ENCODE data around the gene B3GAT1.
"Not testable (repeated sequence)": the region's sequence is repeated elsewhere in the genome, so short reads cannot be mapped to it uniquely, and the experiment has no call there.

DNA sequence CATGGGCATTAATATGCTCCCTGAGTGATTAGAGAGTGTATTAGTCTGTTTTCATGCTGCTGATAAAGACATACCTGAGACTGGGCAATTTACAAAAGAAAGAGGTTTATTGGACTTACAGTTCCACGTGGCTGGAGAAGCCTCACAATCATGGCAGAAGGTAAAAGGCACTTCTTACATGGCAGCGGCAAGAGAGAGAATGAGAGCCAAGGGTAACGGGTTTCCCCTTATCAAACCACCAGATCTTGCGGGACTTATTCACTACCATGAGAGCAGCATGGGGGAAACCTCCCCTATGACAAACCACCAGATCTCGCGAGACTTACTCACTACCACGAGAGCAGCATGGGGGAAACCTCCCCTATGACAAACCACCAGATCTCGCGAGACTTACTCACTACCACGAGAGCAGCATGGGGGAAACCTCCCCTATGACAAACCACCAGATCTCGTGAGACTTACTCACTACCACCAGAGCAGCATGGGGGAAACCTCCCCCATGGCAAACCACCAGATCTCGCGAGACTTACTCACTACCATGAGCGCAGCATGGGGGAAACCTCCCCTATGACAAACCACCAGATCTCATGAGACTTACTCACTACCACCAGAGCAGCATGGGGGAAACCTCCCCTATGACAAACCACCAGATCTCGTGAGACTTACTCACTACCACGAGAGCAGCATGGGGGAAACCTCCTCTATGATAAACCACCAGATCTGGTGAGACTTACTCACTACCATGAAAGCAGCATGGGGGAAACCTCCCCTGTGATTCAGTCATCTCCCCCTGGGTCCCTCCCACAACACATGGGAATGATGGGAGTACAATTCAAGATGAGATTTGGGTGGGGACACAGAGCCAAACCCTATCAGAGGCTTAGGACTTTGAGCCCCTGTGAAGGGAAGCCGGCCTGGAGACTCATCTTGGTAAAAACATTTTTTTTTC lies 32.4 kb upstream of the B3GAT1 start:
- TF ChIP-seq, protein P1, sequence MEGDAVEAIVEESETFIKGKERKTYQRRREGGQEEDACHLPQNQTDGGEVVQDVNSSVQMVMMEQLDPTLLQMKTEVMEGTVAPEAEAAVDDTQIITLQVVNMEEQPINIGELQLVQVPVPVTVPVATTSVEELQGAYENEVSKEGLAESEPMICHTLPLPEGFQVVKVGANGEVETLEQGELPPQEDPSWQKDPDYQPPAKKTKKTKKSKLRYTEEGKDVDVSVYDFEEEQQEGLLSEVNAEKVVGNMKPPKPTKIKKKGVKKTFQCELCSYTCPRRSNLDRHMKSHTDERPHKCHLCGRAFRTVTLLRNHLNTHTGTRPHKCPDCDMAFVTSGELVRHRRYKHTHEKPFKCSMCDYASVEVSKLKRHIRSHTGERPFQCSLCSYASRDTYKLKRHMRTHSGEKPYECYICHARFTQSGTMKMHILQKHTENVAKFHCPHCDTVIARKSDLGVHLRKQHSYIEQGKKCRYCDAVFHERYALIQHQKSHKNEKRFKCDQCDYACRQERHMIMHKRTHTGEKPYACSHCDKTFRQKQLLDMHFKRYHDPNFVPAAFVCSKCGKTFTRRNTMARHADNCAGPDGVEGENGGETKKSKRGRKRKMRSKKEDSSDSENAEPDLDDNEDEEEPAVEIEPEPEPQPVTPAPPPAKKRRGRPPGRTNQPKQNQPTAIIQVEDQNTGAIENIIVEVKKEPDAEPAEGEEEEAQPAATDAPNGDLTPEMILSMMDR (IDR thresholded peaks at IDR 0.05; ENCODE audit: low read length) = not testable (repeated sequence)
- TF ChIP-seq EZH2phosphoT487 (IDR thresholded peaks at IDR 0.05; ENCODE audit: low read length); EZH2 (optimal IDR thresholded peaks at IDR 0.05; ENCODE audit: low read depth, low read length): not testable (repeated sequence)
